C4-2B (cell line): ENCODE results near the gene LOC128125822.

Source experiments
- ZFX ChIP-seq: fragments of 450-650 bp; IDR thresholded peaks from 2 replicates; pipeline ENCODE4 v1.6.1; 2017
- TF ChIP-seq, protein P1 (sequence below): fragments of 450-650 bp; conservative IDR thresholded peaks from 2 replicates; pipeline ENCODE4 v1.5.1; 2017; ENCODE audit warnings: mild to moderate bottlenecking

DNA sequence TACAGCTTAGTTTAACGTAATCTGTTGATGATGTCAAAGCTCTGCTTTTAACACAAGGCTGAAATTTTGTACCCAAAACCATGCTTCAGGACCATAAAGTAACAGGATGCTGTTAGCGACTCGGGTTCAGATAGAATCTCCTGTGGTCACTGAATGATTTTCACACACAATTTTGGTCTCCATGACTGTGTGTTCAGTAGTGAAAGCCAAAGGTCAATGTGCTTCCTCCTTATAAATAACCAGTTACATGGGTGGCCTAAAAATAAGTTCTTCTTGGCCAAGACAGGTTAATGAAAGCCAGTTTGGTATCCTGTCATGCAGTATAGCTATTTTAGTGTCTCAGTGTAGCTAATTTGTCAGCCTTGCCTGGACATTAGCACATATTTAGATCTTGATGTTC, 19.1 kb upstream of the LOC128125822 start:
- TF ChIP-seq, protein P1, sequence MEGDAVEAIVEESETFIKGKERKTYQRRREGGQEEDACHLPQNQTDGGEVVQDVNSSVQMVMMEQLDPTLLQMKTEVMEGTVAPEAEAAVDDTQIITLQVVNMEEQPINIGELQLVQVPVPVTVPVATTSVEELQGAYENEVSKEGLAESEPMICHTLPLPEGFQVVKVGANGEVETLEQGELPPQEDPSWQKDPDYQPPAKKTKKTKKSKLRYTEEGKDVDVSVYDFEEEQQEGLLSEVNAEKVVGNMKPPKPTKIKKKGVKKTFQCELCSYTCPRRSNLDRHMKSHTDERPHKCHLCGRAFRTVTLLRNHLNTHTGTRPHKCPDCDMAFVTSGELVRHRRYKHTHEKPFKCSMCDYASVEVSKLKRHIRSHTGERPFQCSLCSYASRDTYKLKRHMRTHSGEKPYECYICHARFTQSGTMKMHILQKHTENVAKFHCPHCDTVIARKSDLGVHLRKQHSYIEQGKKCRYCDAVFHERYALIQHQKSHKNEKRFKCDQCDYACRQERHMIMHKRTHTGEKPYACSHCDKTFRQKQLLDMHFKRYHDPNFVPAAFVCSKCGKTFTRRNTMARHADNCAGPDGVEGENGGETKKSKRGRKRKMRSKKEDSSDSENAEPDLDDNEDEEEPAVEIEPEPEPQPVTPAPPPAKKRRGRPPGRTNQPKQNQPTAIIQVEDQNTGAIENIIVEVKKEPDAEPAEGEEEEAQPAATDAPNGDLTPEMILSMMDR, result no peak
- no peak for TF ChIP-seq ZFX
